A204.1 (cell line): ENCODE data around the gene MEG3.

ENCODE experiments used
- FAIRE-seq: peaks from 2 replicates; lab custom pipeline; 2012; peaks lifted over from hg19 to GRCh38; lab: Jason Lieb, UNC

The MEG3 gene

GRCh38 chr14:100898465-100898864, 72.5 kb downstream of the MEG3 start:
- no peak for FAIRE-seq

- no peak for FAIRE-seq
Observed at GRCh38 chr14:100898935-100899883, 73.3 kb downstream of the MEG3 start.

- FAIRE-seq = no peak
Observed at GRCh38 chr14:100899884-100900771, 74.2 kb downstream of the MEG3 start.

- FAIRE-seq = no peak
Observed at GRCh38 chr14:100900837-100901390, 75.0 kb downstream of the MEG3 start.

GRCh38 chr14:100901391-100902183, 75.7 kb downstream of the MEG3 start:
- no peak for FAIRE-seq

GRCh38 chr14:100902295-100903133, 76.6 kb downstream of the MEG3 start:
- no peak for FAIRE-seq

- FAIRE-seq = no peak
Observed at GRCh38 chr14:100903134-100903468, 77.2 kb downstream of the MEG3 start.

GRCh38 chr14:100903672-100904185, 77.8 kb downstream of the MEG3 start, which contains the start of gene RTL1:
TSS of gene RTL1 (minus strand) at chr14:100903722. CDS start at chr14:100884788, 18,934 bp downstream.
- FAIRE-seq = no peak

- no peak for FAIRE-seq
Observed at GRCh38 chr14:100904307-100905087, 78.6 kb downstream of the MEG3 start.

- no peak for FAIRE-seq
Observed at GRCh38 chr14:100905166-100905565, 79.2 kb downstream of the MEG3 start.

GRCh38 chr14:100906420-100906819, 80.5 kb downstream of the MEG3 start:
- no peak for FAIRE-seq

GRCh38 chr14:100907240-100907639, 81.3 kb downstream of the MEG3 start:
- no peak for FAIRE-seq

- no peak for FAIRE-seq
Observed at GRCh38 chr14:100909439-100909838, 83.5 kb downstream of the MEG3 start.
